HG03432 (cell line): ENCODE measurements around the gene INF2.
A peak's percentile ranks its signal among the peaks of the same experiment; 100 is the strongest.
"Not testable (repeated sequence)": the region's sequence is repeated elsewhere in the genome, so short reads cannot be mapped to it uniquely, and the experiment has no call there.

Experiments
- ATAC-seq: cut with Tn5 transposase; IDR thresholded peaks from one replicate; pipeline ENCODE4 v1.9.1; 2021; ENCODE audit warnings: mild to moderate bottlenecking, moderate library complexity; ENCODE audit not compliant: unreplicated experiment

INF2 gene

DNA sequence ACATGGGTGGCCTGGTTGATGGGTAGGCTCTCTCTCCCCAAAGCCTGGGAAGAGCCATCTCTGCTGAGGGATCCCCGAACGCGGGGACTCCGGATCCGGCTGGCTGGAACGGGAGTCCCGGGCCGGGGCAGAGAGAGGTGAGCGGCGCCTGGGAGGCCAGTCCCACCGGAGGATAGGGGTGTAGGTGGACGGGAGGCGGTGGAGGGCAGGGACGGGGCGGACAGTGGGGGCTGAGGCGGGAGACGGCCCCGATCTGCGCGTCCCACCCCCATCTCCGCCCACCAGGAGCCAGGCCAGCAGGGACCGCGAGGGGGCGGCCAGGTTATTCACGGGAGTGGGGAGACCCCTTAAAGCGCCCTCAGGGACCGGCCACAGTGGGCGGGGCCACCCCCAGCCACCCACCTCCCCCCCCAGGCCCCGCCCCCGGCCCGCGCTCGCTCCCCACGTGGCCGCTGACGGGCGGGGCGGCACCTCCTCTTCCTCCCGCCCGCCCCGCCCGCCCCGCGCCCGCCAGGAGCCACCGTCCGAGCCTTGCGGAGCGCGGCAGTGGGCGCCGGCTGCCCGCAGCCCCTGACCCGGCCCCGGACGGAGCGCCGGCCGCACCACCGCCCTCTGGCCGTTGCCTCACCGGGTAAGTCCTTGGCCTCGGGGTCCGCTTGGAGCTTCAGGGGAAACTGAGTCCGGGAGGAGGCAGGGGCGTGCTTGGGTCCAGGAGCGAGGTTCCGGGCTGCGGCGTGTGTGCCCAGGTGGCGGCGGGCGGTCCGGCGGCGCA, at the start of gene INF2:
INF2 (plus strand) TSS at position 510 of the 772 bp plus-strand sequence. CDS start 11,748 bp downstream, outside the sequence.
- peak; percentile 53 for ATAC-seq

DNA sequence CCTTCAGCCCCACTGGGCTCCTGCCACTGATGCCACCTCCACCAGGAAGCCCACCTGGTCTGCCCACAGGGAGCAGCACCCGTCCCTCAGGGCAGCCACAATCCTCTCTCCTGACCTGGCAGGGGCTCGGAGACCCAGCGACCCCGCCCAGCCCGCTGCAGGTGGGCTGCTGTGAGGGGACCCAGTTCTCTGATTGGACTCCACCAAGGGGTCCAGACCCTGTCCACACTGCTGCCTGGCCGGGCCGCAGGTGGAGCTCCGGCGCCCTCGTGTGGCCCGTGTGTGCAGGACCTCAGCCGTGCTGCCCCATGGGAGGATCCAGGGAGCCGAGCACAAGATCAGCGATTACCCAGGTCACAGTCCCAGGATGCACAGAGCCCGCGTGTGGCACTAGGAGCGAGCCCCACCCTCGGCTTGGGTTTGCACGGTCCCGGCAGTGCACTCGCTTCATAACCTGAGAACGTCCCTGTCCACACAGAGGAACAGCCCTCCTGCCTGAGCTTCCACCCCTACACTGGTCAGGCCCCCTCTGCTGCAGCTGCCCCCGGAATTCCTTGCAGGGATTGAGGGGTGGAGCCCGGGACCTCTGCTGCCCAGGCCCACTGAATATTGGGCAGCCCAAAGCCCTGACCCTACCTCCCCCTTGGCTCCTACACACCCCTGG, 49.4 kb upstream of the INF2 start:
- peak; percentile 51 for ATAC-seq

DNA sequence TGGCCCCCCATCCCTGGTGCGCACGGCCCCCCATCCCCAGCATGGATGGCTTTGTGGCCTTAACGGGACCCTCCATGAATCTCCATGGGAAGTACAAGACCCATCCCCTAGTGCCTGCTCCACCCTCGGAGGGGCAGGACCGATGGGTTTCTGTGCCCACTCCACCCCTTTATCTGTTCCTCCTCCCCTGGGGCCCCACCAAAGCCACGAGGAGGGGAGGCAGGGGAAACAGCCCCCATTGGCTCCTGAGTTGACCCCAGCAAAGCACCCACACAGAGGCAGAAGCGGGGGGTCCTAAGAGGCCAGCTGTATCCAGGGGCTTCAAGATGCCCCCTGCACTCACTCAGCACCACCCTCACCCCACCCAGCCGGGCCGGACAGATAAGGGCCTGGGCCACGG, 48.7 kb upstream of the INF2 start:
- ATAC-seq = no peak

DNA sequence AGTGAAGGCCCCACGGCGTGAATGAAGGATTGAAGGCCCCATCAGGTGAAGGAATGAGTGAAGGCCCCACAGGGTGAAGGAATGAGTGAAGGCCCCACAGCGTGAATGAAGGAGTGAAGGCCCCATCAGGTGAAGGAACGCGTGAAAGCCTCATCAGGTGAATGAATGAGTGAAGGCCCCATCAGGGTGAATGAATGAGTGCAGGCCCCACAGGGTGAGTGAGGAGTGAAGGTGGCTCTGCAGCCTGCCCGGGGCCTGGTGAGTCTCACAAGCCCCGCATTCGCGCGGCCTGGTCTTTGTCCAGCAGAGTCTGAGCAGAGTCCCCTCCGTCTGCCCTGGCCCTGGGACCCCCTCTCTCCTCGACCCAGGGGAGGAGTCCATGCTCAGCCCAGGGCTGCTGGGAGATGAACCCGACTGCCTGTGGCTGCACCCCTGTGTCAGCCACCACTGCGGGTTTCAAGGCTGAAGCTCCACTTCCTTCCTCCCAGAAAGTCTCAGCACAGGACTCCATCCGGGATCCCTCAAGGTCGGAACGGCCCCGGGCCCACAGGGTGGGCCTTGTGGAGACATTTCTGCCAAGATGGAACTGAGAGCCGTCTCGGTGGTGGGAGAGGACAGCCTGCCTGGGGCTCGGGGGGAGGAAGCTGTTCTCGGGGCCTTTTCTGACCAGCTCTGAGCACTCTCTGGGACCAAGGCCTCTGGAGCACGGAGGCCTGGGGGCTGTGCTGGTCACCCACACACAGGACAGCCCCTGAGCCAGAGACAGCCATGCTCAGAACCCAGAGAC, 47.5 kb upstream of the INF2 start:
- ATAC-seq = no peak

DNA sequence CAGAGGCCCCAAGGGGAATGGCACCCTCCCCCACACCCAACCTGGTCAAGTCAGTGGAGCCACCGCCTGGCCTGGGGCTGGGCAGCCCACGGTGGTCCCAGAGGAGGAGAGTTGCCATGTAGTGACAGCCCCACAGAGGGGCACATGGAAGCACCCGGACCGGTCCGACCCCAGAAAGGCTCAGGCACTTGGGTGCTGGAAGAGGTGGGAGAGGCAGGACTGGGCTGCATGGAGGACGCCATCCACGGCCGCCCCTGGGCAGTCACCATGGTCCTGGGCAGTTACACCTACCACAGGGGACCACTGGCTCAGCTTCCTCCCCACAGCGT, 46.9 kb upstream of the INF2 start:
- ATAC-seq = no peak

DNA sequence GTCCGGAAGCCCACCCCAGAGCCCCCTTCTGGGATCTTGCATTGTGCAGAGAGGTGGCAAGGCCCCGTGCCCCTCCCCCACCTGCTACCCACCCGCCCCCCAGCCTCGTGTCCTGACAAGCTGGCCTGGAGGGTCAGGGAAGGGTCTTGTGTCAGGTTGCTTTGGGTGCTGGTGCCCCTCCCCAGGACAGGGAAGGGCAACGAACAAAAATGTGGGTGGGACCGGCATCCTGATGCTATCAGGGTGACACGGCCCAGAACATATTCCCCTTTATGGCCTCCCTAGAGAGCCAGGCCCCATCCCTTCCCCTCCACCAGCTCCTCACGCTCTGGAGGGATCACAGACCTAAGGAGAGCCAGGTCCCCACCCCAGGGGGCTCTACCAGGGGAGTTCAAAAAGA, 46.1 kb upstream of the INF2 start:
- no peak for ATAC-seq

DNA sequence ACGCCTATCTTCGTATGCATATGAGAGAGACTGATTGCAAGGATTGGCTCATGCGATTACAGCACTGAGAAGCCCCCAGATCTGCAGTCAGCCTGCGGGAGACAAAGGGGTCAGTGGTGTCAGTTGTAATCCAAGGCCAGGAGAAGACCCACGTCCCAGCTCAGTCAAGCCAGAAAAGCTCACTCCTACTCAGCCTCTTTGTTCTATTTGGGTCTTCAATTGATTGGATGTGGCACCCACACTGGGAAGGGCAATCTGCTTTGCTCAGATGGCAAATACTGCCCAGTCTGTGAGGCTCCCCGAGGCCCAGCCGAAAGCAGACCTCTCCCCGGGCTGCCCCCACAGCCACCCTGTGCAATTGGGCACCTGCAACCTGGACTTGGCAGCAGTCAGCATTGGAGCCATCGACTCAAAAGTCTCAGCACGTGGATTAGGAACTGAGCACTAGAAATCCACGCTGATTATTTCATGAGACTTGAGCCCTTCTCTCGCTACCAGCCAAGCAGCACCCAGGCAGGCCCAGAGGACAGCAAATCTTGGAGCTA, 45.3 kb upstream of the INF2 start:
- ATAC-seq = no peak

DNA sequence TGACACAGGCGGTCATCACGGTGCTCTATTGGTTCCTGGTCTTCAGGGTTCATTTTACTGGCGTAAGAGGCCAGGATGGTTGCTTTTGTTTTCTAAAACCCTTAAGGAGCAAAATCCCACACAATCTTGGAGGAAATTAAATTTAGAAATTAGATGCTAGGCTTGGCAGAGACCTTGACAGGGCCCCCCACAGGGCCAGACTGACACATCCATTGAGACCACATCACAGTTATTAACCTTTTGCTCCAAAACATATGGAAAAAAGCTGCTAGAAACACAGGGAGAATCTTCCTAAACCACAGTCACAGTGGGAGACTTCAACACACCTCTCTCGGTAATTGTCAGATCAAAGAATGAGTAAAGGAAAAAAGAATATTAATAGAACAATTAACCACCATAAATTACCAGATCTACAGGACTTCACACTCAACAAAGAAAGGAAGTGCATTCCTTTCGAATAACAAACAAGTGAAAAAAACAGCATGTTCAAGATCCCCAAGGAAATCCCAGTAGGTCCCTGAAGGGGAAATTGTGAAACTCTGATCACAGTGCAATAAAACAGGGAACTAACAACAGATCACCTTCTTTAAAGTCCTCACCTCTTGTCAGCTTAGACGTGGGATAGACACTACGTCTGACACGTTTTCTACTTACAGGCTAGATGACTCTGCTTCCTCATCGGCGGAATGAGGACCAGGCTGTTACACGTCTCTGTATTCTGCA, 44.6 kb upstream of the INF2 start:
- no peak for ATAC-seq

DNA sequence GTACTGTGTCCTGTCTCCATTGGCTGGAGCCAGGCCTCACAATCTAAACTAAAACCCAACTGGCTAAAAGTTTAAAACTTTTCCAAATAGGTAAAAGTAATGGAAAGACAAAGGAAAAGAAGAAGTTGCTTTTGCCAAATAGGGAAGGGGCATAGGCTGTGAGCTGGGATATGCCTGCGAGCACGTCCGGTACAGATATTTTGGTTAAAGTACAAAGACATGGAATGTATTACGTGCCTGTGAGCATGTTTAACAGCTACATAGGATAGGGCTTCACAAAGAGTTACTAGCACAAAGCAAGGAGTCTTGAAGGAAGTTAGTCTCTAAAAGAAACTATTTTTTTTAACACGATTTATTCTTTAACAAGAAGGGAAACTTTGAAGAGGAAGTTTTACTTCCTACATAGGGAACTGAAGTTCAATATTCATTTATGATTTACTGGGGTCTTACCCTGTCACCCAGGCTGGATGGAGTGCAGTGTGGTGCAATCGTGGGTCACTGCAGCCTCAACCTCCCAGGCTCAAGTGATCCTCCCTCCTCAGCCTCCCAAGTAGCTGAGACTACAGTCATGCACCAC, 41.9 kb upstream of the INF2 start:
- ATAC-seq = no peak

DNA sequence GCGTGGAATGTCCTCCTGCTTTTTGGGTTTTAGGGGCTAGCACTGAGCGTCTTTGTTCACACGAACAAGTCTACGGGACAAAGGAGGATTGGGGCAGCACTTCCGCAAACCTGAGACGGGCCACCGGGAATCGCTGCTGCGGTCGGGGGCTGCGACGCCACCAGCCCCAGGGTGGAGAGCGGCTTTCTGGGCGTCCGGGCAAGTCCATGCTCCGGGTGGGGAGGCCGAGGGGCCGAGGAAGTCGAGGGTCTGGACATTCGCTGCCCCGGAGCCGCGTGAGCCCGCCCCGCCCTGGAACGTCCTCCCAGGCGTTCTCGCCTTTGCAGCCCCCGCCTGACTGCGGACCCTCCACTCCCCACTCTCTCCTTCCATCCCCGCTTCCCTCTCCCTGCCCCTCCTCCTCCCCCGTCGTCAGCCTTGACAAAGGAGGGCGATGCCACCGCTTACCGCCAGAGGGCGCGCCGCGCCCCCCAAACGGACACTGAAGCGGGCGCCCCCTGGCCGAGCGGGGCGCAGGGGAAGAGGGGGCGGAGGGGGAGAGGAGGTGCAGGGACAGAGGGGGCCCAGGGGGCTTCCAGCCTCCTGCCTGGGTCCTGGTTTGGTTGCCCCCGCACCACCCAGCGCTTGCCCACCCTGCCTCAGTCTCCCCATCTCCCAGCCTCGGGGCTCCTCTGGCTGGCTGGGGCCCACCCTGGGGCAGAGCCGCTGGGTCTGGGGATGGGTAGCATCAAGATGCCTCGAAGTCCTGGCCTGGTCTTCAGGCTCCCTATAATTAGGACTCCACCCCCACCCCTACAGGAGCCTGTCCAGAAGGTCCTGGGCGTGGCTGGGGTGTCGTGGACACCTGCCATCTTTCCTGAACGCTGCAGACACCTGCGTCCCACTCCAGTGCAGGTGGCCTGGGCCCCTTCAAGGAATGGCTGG, 39.1 kb upstream of the INF2 start:
- ATAC-seq = peak; percentile 76

DNA sequence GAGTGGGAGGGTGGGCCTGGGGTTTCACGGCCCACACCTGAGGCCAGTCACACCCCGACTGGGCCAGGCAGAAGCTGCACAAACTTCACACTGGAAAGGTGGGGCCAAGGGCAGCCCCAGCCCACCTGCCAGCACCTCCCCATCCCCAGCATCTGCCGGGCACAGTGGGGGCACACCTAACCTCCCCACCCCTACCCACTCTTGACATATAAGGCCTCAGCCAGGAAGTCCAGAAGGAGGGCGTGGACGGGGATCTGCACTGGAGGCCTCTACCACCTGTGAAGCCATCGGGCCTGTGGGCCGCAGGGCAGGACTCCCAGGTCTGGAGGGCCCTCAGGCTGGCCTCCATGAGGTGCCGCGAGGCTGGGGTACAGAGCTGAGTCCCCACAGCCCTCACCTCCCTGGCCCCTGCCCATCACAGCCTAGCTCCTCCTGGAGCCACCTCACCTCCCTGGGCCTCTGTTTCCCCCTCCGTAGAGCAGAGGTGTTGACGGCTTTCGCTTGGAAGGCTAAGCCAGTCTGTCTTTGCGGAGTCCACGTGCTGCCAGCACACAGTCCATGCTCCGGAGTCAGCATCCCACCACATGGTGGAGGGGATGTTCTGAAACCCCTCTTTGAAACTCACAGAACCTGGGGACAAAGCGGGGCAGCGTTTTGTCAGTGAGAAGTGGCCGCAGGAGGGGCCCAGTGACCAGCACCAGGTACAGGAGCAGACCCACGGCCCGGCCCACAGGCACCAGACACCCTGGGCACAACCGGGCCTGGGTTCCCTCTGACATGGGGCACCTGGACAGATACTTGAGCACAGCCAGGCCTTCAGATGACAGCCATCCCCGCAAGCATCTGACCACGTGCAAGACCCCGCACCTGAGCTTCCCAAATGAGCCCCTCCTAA, 38.2 kb upstream of the INF2 start:
- ATAC-seq = no peak

DNA sequence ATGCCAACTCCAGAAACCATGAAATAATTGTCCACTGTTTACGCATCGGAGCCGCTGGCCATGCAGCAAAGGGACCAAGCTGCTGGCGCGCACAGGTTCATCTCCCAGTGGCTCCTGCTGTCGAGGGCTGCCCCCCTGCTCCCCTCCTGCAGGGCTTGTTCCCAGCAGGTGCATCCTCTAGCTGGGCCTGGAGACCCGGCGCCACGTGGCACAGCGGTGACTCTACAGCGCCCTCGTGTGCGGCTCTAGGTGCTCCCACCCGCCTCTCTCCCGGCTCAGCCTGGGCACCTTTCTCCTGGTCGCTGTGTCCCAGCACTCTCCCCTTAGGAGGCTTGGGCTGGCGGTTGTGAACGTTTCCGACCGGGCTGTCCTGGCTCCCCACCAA, 37.5 kb upstream of the INF2 start:
- no peak for ATAC-seq

DNA sequence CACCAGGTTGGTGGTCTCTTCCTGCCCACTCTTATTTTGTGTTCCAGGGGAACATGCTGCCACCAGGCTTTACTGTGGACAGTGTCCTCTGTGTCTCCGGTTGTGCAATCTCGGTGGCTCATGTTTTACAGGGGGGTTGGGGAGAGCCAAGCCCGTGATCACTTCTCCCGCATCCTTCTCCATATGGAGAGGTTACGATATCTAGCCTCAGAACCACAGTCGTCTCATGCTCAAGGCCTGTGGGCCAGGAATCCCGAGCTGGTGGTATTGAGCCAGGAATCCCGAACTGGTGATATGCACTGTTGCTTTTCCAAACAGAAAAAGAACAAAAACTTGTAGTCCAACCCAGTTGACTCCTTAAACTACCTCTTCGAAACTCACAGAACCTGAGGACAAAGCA, 37.0 kb upstream of the INF2 start:
- ATAC-seq = no peak

DNA sequence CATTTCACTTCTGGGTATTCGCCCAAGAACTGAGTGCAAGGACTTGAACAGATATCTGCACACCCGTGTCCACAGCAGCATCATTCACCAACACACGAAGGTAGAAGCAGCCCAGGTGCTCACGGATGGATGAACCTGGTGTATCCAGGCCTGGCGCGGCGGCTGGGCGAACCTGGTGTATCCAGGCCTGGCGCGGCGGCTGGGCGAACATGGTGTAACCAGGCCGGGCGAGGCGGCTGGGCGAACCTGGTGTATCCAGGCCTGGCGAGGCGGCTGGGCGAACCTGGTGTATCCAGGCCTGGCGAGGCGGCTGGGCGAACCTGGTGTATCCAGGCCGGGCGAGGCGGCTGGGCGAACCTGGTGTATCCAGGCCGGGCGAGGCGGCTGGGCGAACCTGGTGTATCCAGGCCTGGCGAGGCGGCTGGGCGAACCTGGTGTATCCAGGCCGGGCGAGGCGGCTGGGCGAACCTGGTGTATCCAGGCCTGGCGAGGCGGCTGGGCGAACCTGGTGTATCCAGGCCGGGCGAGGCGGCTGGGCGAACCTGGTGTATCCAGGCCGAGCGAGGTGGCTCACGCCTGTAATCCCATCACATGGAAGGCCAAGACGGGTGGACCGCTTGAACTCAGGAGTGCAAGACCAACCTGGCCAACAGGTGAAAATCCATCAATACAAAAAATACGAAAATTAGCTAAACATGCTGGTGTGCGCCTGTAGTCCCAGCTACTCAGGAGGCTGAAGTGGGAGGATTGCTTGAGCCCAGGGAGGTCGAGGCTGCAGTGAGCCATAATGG, 36.1 kb upstream of the INF2 start:
- not testable (repeated sequence) for ATAC-seq

DNA sequence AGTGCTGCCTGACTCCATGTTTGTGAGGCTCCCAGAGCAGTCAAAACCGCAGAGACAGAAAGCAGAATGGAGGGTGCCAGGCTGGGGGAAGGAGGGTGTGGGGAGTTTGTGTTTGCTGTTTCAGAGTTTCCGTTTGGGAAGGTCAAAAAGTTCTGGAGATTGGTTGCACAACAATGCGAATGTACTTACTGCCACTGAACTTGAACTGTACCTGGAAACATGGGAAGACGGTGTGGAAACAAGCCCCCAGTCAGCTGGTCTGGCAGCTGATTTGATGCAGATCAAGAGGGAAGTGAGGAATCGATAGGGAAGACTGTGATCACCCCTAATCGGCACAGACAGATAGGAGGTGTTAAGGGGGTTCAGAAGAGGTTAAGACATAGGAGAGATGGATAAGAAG, 35.3 kb upstream of the INF2 start:
- no peak for ATAC-seq

DNA sequence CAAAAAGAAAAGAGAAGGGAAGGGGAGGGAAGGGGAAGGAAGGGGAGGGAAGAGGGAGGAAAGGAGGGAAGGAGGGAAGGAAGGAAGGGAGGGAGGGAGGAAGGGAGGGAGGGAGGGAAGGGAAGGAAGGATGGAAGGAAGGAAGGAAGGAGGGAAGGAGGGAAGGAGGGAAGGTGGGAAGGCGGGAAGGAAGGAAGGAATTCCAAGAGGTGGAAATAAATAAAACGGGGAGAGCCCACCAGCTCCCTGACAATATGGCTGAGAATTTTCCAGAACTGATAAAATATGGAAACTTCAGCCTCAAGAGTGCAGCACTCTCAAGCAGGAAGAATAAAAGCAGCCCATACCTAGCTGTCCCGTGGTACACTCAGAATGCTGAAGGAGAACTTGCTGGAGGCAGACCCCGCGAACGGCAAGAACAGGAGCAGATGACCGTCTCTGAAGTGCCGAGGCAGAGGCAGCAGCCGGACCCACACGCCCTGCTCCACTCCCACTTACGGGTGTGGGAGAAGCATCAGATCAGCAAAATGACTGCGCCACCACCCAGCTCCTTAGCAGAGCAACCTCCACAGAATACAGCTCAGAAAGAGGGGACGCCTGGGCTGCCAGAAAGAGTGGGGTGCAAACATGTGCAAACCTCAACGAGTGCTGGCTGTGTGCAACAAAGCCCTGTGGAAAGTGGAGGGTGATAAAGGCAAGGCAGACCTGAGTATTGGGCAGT, 34.1 kb upstream of the INF2 start:
- no peak for ATAC-seq

DNA sequence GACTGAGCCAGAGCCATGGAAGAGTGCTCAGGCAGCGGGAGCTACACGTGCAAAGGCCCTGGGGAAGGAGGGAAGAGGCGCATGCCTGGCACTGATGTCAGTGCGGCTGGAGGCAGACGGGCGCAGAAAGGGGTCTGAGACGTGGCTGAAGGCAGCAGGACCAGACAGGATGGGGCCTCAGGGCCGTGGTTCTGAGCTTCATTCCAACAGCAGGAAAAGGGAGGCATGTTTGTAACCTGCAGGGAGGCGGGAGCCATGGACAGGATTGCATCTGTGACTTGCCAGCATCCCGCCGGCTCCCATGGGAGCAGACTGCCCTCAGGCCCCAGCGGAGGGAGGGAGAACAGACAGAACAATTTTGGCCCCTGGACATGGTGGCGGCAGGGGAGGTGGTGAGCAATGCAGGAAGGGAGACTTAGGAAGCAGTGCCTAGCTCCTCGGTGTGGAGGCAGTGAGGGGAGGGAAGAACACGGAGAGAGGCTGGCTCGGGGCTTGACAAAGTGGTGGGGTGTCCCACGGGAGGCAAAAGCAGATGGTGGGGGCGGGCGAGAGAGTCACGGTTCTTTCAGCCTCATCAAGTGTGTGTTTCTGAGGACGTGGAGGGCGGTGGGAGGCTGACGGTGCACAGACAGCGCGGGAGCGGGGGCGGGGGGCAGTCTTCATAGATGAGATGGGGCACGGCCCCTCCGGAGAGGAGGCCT, 33.3 kb upstream of the INF2 start:
- ATAC-seq = no peak
